HG03108 (cell line): Measurements from ENCODE around the gene RNF144B.
"Not testable (repeated sequence)": the region's sequence is repeated elsewhere in the genome, so short reads cannot be mapped to it uniquely, and the experiment has no call there.

Source experiments
- ATAC-seq: cut with Tn5 transposase; IDR thresholded peaks from one replicate; pipeline ENCODE4 v1.9.1; 2021; ENCODE audit warnings: moderate library complexity; ENCODE audit not compliant: unreplicated experiment

Gene RNF144B

GRCh38 chr6:18439581-18439980 lies 52.4 kb downstream of the RNF144B start:
- no peak for ATAC-seq

GRCh38 chr6:18441251-18441979 lies 54.3 kb downstream of the RNF144B start:
- ATAC-seq = no peak

GRCh38 chr6:18444111-18444510 lies 57.0 kb downstream of the RNF144B start:
- ATAC-seq = no peak

- ATAC-seq = no peak
Observed at GRCh38 chr6:18445228-18445627, 58.1 kb downstream of the RNF144B start.

- ATAC-seq = no peak
Observed at GRCh38 chr6:18446771-18447170, 59.6 kb downstream of the RNF144B start.

- ATAC-seq = no peak
Observed at GRCh38 chr6:18447552-18447951, 60.4 kb downstream of the RNF144B start.

- ATAC-seq = no peak
Observed at GRCh38 chr6:18451756-18452155, 64.6 kb downstream of the RNF144B start.

- no peak for ATAC-seq
Observed at GRCh38 chr6:18454446-18454845, 67.3 kb downstream of the RNF144B start.

GRCh38 chr6:18457065-18457737 lies 70.1 kb downstream of the RNF144B start:
- no peak for ATAC-seq

GRCh38 chr6:18458086-18458485 lies 70.9 kb downstream of the RNF144B start:
- not testable (repeated sequence) for ATAC-seq

- ATAC-seq = no peak
Observed at GRCh38 chr6:18463429-18463828, 76.3 kb downstream of the RNF144B start.

GRCh38 chr6:18464176-18464575 lies 77.0 kb downstream of the RNF144B start:
- no peak for ATAC-seq

GRCh38 chr6:18465410-18466154 lies 78.4 kb downstream of the RNF144B start:
- no peak for ATAC-seq

- no peak for ATAC-seq
Observed at GRCh38 chr6:18467741-18468502, 80.8 kb downstream of the RNF144B start.

- ATAC-seq = no peak
Observed at GRCh38 chr6:18468503-18468843, 81.3 kb downstream of the RNF144B start.

- no peak for ATAC-seq
Observed at GRCh38 chr6:18469536-18469935, 82.4 kb downstream of the RNF144B start.

GRCh38 chr6:18471232-18471964 lies 84.2 kb downstream of the RNF144B start:
- ATAC-seq = no peak

GRCh38 chr6:18472941-18473340 lies 85.8 kb downstream of the RNF144B start:
- no peak for ATAC-seq

GRCh38 chr6:18473755-18474154 lies 86.6 kb downstream of the RNF144B start:
- no peak for ATAC-seq

- ATAC-seq = no peak
Observed at GRCh38 chr6:18477301-18477941, 90.3 kb downstream of the RNF144B start.
